Calu3 (cell line): Measurements from ENCODE around the gene SKI. TPM values are rescaled to one million over a fixed set of nuclear protein-coding genes. Genes with fewer than 3 reads are reported as not detected.

ENCODE experiments used
- BruUV-seq: library from RNA; stranded (reverse); fragments of 400-500 nt; replicated peaks from 2 replicates; lab custom pipeline; 2021; lab: Mats Ljungman, UMichigan
- CTCF ChIA-PET: fragments of 300-600 bp; sonication (Branson Sonifier 250); formaldehyde crosslinking; loops from one replicate; lab custom pipeline; 2022; ENCODE audit warnings: antibody characterized with exemption; lab: Charles Lee
- DNase-seq: peaks from one replicate; pipeline ENCODE4 v3.0.0; 2022
- H3K27ac Mint-ChIP-seq: one replicate; pipeline ENCODE4 v1.8.0; 2022; ENCODE audit warnings: mixed read lengths; ENCODE audit not compliant: unreplicated experiment
- H3K27me3 Mint-ChIP-seq: one replicate; pipeline ENCODE4 v1.8.0; 2022; ENCODE audit warnings: mixed read lengths; ENCODE audit not compliant: unreplicated experiment
- H3K36me3 Mint-ChIP-seq: one replicate; pipeline ENCODE4 v1.8.0; 2022; ENCODE audit warnings: mild to moderate bottlenecking, moderate library complexity, mixed read lengths; ENCODE audit not compliant: insufficient read depth, unreplicated experiment
- H3K4me1 Mint-ChIP-seq: one replicate; pipeline ENCODE4 v1.8.0; 2022; ENCODE audit warnings: mild to moderate bottlenecking, low read depth, mixed read lengths; ENCODE audit not compliant: unreplicated experiment
- H3K4me3 Mint-ChIP-seq: one replicate; pipeline ENCODE4 v1.8.0; 2022; ENCODE audit warnings: mild to moderate bottlenecking, low read depth, moderate library complexity, mixed read lengths; ENCODE audit not compliant: unreplicated experiment
- H3K9me3 Mint-ChIP-seq: one replicate; pipeline ENCODE4 v1.8.0; 2022; ENCODE audit warnings: low read depth, mixed read lengths; ENCODE audit not compliant: unreplicated experiment
- intact Hi-C: fragments of 100-400 bp; cut with micrococcal nuclease; formaldehyde crosslinking; loops from one replicate; pipeline ENCODE4 v1.10.0; 2022; ENCODE audit not compliant: unreplicated experiment
- total RNA-seq: library from RNA; stranded (reverse); gene quantifications from 2 replicates; pipeline ENCODE4 v1.2.3, GENCODE V29; 2022
- TF ChIP-seq, protein P1 (sequence below): fragments of 200-600 bp; IDR thresholded peaks from one replicate; pipeline ENCODE4 v1.8.0; 2022; ENCODE audit warnings: antibody characterized with exemption; ENCODE audit not compliant: unreplicated experiment

Gene SKI
- total RNA-seq, 1 experiment from 2014 or later: 33.8 TPM

DNA sequence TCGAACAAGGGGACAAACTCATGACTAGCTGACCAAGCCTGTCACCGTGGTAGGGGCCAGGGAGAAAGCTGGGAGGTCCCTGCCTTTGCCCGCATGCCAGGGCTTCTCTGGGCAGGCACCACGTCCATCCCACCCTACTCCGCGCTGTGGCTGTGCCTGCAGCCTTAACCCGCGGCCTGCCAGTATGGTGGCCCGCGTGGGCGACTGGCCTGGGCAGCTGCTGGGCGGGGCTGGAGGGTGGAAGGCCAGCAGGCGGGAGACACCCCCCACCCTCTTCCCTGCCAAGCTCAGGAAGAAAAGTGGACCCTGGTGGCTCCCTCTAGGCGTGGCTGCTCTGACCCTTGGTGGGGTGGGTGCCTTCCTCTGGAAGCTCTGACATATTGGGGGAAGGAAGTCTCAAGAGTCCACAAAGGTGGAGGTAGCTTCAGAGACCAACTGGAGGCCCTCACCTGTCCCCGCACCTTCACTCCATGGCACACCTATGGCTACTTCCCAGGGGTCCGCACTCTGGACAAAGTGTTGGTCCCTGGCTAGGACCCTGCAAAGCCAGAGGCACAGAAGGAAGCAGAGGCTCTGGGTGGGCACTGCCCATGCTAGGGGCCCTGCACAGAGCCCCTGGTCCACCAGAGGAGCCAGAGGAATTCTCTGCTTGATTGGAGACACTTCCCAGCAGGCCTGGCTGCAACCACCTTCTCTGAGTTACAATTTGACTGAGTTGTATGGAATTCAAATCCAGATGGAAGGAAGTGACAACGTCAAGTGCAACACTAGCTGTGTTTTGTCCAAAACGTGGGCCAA lies 3.3 kb upstream of the SKI start:
- DNase-seq: no peak
- Mint-ChIP-seq H3K36me3 (peaks cover 28% of the 10 kb centered on the region), H3K27me3 (no peaks in the 10 kb centered on the region), H3K9me3 (no peaks in the 10 kb centered on the region), H3K4me3 (no peak overlapping the region), H3K27ac (no peak overlapping the region), H3K4me1 (no peaks in the 10 kb centered on the region)
- intact Hi-C loops: no loop called here
- TF ChIP-seq, protein P1, sequence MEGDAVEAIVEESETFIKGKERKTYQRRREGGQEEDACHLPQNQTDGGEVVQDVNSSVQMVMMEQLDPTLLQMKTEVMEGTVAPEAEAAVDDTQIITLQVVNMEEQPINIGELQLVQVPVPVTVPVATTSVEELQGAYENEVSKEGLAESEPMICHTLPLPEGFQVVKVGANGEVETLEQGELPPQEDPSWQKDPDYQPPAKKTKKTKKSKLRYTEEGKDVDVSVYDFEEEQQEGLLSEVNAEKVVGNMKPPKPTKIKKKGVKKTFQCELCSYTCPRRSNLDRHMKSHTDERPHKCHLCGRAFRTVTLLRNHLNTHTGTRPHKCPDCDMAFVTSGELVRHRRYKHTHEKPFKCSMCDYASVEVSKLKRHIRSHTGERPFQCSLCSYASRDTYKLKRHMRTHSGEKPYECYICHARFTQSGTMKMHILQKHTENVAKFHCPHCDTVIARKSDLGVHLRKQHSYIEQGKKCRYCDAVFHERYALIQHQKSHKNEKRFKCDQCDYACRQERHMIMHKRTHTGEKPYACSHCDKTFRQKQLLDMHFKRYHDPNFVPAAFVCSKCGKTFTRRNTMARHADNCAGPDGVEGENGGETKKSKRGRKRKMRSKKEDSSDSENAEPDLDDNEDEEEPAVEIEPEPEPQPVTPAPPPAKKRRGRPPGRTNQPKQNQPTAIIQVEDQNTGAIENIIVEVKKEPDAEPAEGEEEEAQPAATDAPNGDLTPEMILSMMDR: no peak
- BruUV-seq: no TSS peak
- CTCF ChIA-PET: interaction anchor here (0.7 kb wide), 1 partner anchor 206 kb away, joined by 3 read pairs; no protein-coding TSS in a partner anchor

DNA sequence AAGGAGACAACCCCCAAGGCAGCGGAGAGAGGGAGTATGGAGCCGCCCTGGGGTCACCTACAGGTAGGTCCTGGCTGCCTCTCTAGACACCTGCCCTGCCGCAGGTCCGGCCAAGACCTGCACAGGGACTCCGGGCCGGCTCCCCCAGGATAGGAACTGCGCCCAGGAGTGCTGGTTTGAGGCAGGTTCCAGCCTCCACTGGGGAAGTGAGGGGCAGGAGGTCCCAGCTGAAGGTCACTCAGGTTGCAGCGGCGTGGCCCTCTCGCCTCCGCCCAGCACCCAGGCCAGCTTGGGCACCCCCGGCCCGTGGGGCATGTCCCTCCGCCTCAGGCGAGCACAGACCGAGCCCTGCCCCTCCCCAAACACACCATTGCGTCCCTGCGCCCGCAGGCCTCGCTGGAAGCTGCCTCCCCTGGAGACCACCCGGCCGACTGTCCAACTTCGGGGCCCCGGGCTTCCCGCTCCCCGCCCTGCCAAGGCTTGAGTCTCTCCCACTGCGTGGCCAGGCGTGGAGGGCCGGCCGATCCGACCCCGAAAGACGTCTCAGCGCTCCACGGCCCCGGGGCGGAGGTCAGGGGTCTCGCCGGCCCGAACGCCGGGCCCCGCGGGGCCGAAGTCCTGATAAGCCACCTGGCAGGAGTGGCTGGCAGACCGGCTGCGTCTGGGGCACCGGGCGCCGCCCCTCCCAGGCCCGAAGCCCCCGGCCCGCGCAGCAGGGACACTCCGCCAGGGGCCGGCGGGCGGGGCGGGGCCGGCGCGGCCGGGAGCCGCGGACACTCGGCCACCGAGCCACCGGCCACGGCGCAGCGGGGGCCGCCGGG lies 1.4 kb upstream of the SKI start:
- H3K4me3 Mint-ChIP-seq: peak overlapping the region; percentile 59
- CTCF ChIA-PET: interaction anchor here (0.6 kb wide), 1 partner anchor 29 kb away, joined by 3 read pairs; no protein-coding TSS in a partner anchor
- H3K9me3 Mint-ChIP-seq: no peaks in the 10 kb centered on the region
- H3K36me3 Mint-ChIP-seq: peaks cover 47% of the 10 kb centered on the region
- no peaks in the 10 kb centered on the region for H3K27me3 Mint-ChIP-seq
- peak overlapping the region; percentile 47 for H3K27ac Mint-ChIP-seq
- H3K4me1 Mint-ChIP-seq: peaks cover 5% of the 10 kb centered on the region
- TF ChIP-seq, protein P1: no peak
- BruUV-seq: no TSS peak
- no peak for DNase-seq
- intact Hi-C loops: no loop called here

DNA sequence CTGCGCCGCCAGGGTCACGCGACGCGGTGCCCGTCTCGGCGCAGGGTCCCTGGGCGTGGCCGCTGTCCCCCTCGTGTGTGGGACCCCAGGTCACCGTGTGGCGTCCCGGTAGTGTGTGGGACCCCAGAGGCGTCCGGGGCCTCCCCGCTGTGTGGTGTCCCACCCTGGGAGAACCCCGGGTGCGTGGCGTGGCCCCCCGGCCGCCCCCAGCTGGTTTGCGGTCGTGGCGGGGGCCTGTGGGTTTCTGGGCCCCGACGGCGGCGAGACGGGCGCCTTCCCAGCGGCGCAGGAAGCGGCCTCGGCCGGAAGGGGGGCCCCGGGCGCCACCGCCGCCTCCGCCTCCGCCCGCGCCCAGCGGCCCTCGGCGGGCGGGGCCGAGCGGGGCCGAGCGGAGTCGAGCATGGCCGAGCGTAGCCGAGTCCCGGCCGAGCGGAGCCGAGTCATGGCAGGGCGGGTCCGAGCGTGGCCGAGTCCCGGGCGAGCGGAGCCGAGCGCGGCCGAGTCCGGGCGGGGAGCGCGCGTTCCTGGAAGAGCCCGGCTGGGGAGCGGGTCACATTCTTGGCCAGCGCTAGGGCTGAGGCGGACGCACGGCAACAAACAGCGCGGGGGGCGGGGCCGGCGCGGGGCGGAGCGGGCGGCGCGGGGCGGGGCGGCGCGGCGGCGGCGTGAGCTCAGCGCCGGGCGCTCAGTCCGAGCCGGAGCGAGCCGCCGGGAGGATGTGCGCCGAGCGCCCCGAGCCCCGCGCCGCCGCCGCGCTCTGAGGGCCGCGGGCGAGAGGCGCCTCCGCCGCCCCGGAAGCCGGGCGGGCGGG lies 568 bp upstream of the SKI start:
- peaks cover 13% of the 10 kb centered on the region for H3K4me1 Mint-ChIP-seq
- no peaks in the 10 kb centered on the region for H3K27me3 Mint-ChIP-seq
- H3K9me3 Mint-ChIP-seq: no peaks in the 10 kb centered on the region
- no peak overlapping the region for H3K27ac Mint-ChIP-seq
- peaks cover 49% of the 10 kb centered on the region for H3K36me3 Mint-ChIP-seq
- TF ChIP-seq, protein P1: no peak
- peak; percentile 95 for DNase-seq
- BruUV-seq: no TSS peak
- H3K4me3 Mint-ChIP-seq: peak overlapping the region; percentile 59
- intact Hi-C loops: no loop called here
- CTCF ChIA-PET: interaction anchor here (0.6 kb wide), 1 partner anchor 28 kb away, joined by 3 read pairs; no protein-coding TSS in a partner anchor

DNA sequence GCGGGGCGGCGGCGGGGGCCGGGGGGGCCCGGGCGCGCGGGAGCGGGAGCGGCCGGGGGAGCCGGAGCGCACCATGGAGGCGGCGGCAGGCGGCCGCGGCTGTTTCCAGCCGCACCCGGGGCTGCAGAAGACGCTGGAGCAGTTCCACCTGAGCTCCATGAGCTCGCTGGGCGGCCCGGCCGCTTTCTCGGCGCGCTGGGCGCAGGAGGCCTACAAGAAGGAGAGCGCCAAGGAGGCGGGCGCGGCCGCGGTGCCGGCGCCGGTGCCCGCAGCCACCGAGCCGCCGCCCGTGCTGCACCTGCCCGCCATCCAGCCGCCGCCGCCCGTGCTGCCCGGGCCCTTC lies 546 bp downstream of the SKI start:
- Mint-ChIP-seq H3K36me3 (peaks cover 58% of the 10 kb centered on the region), H3K4me1 (peaks cover 20% of the 10 kb centered on the region), H3K4me3 (peak overlapping the region; percentile 87), H3K27ac (no peak overlapping the region), H3K9me3 (no peaks in the 10 kb centered on the region), H3K27me3 (no peaks in the 10 kb centered on the region)
- CTCF ChIA-PET: interaction anchor here (1.0 kb wide), 1 partner anchor 34 kb away, joined by 4 read pairs; the partner anchor contains the start of gene FAAP20
- no TSS peak for BruUV-seq
- no peak for DNase-seq
- intact Hi-C loops: no loop called here
- TF ChIP-seq, protein P1: no peak
